DND-41 (cell line): ENCODE data around the gene SOX12.
"Not testable (repeated sequence)": the region's sequence is repeated elsewhere in the genome, so short reads cannot be mapped to it uniquely, and the experiment has no call there.

ENCODE experiments used
- CTCF ChIP-seq: IDR thresholded peaks from 2 replicates; pipeline ENCODE4 v1.5.1; 2012; ENCODE audit warnings: borderline replicate concordance, low read length, moderate library complexity, mild to moderate bottlenecking; ENCODE audit not compliant: poor library complexity, severe bottlenecking; ENCODE audit errors: extremely low read depth
- EZH2 ChIP-seq: IDR thresholded peaks from 3 replicates; pipeline ENCODE4 v1.6.1; 2012; ENCODE audit warnings: borderline replicate concordance, low read depth, mild to moderate bottlenecking, moderate library complexity, low read length, inconsistent platforms; ENCODE audit not compliant: severe bottlenecking

- not testable (repeated sequence) for TF ChIP-seq EZH2, CTCF
These were observed 47.3 kb downstream of the SOX12 start for GRCh38 chr20:372543-373082.
